H1 (cell line): Measurements from ENCODE around the gene STX12.

Experiments used
- CEBPB ChIP-seq: IDR thresholded peaks from 2 replicates; pipeline ENCODE4 v1.6.1; 2012; ENCODE audit warnings: low read depth, low read length
- CTCF ChIP-seq, 3 experiments: IDR thresholded peaks; 1 replicate in 2 of 3; 2 replicates in 1 of 3; pipeline versions ENCODE4 v1.5.1 to v1.6.1; 2011; ENCODE audit warnings: low read length in 3 of 3, mild to moderate bottlenecking in 3 of 3, inconsistent platforms in 2 of 3, low read depth in 1 of 3, moderate library complexity in 1 of 3; ENCODE audit not compliant: insufficient read depth in 1 of 3; ENCODE audit errors: control extremely low read depth in 1 of 3
- EP300 ChIP-seq, 2 experiments: IDR thresholded peaks; 1 replicate in 1 of 2; 2 replicates in 1 of 2; pipeline ENCODE4 v1.6.1; 2011 to 2012; ENCODE audit warnings: low read depth in 2 of 2, low read length in 2 of 2, mild to moderate bottlenecking in 2 of 2, borderline replicate concordance in 1 of 2, inconsistent platforms in 1 of 2, moderate library complexity in 1 of 2
- EZH2 ChIP-seq: fragments of 200-600 bp; sonication (generic); IDR thresholded peaks from 2 replicates; pipeline ENCODE4 v1.7.1; 2012; ENCODE audit warnings: low read depth, mild to moderate bottlenecking, moderate library complexity, low read length, inconsistent platforms; ENCODE audit not compliant: severe bottlenecking
- HDAC6 ChIP-seq: IDR thresholded peaks from one replicate; pipeline ENCODE4 v1.7.1; 2012; ENCODE audit warnings: low read depth, mild to moderate bottlenecking, inconsistent platforms, low read length, moderate library complexity
- JUN ChIP-seq: IDR thresholded peaks from 2 replicates; pipeline ENCODE4 v1.6.1; 2011; ENCODE audit warnings: low read depth, mild to moderate bottlenecking, improper control_type of control experiment, low read length
- MAX ChIP-seq: IDR thresholded peaks from 2 replicates; pipeline ENCODE4 v1.6.1; 2012; ENCODE audit warnings: inconsistent platforms
- POLR2A ChIP-seq, 2 experiments: IDR thresholded peaks; 1 replicate in 1 of 2; 2 replicates in 1 of 2; pipeline ENCODE4 v1.6.1; 2011; ENCODE audit warnings: low read depth in 2 of 2, low read length in 2 of 2, mild to moderate bottlenecking in 2 of 2; ENCODE audit errors: control extremely low read depth in 1 of 2
- POLR2AphosphoS5 ChIP-seq: IDR thresholded peaks from 2 replicates; pipeline ENCODE4 v1.6.1; 2011; ENCODE audit warnings: low read depth, low read length
- RAD21 ChIP-seq, 2 experiments: IDR thresholded peaks in 1 of 2; conservative IDR thresholded peaks in 1 of 2; 2 replicates each; pipeline ENCODE4 v1.6.1; 2011; ENCODE audit warnings: low read depth in 2 of 2, low read length in 2 of 2, improper control_type of control experiment in 1 of 2, inconsistent platforms in 1 of 2, mild to moderate bottlenecking in 1 of 2, moderate library complexity in 1 of 2
- RFX5 ChIP-seq: IDR thresholded peaks from 2 replicates; pipeline ENCODE4 v1.6.1; 2011; ENCODE audit warnings: low read depth, low read length, improper control_type of control experiment, borderline replicate concordance
- SIN3A ChIP-seq, 2 experiments: IDR thresholded peaks in 1 of 2; conservative IDR thresholded peaks in 1 of 2; 2 replicates each; pipeline ENCODE4 v1.6.1; 2011 to 2012; ENCODE audit warnings: low read length in 2 of 2, improper control_type of control experiment in 1 of 2, low read depth in 1 of 2, mild to moderate bottlenecking in 1 of 2
- TBP ChIP-seq: IDR thresholded peaks from 2 replicates; pipeline ENCODE4 v1.6.1; 2011; ENCODE audit warnings: low read depth, low read length, improper control_type of control experiment
- YY1 ChIP-seq: IDR thresholded peaks from 2 replicates; pipeline ENCODE4 v1.6.1; 2011; ENCODE audit warnings: low read depth, mild to moderate bottlenecking, low read length

- no peak for TF ChIP-seq RAD21 (IDR thresholded peaks at IDR 0.05 in 1 of 2, conservative IDR thresholded peaks at IDR 0.05 in 1 of 2; ENCODE audit: low read depth in 2 of 2, low read length in 2 of 2)
- TF ChIP-seq CTCF (IDR thresholded peaks at IDR 0.05; ENCODE audit: control extremely low read depth in 1 of 3, insufficient read depth in 1 of 3, low read depth in 1 of 3, low read length in 3 of 3) = no peak
- no peak for TF ChIP-seq POLR2A (IDR thresholded peaks at IDR 0.05; ENCODE audit: control extremely low read depth in 1 of 2, low read depth in 2 of 2, low read length in 2 of 2)
- no peak for TF ChIP-seq MAX
- no peak for TF ChIP-seq POLR2AphosphoS5
- no peak for TF ChIP-seq EP300 (IDR thresholded peaks at IDR 0.05; ENCODE audit: borderline replicate concordance in 1 of 2, low read depth in 2 of 2, low read length in 2 of 2)
- TF ChIP-seq CEBPB = no peak
- TF ChIP-seq RFX5 = no peak
- TF ChIP-seq TBP = no peak
- no peak for TF ChIP-seq JUN
- TF ChIP-seq YY1 = no peak
- no peak for TF ChIP-seq EZH2
- no peak for TF ChIP-seq HDAC6
- no peak for TF ChIP-seq SIN3A (conservative IDR thresholded peaks at IDR 0.05 in 1 of 2, IDR thresholded peaks at IDR 0.05 in 1 of 2; ENCODE audit: low read depth in 1 of 2, low read length in 2 of 2)
These were observed 50.8 kb downstream of the STX12 start for GRCh38 chr1:27823784-27824183.
